T-helper 2 cell treated with Interferon-gamma antibody and Interleukin-4, amounts not matched to agents 5 μg/mL and 100 μg/mL, for 36 hours (primary cell): Measurements from ENCODE around the gene ADARB2.
"Not testable (repeated sequence)": the region's sequence is repeated elsewhere in the genome, so short reads cannot be mapped to it uniquely, and the experiment has no call there.

ENCODE experiments used
- DNase-seq: peaks from one replicate; pipeline ENCODE4 v3.0.0; 2021; ENCODE audit warnings: low spot score
- H3K27ac Mint-ChIP-seq: one replicate; pipeline ENCODE4 v1.8.0; 2021; ENCODE audit warnings: mild to moderate bottlenecking, mixed read lengths
- H3K27me3 Mint-ChIP-seq: one replicate; pipeline ENCODE4 v1.8.0; 2021; ENCODE audit warnings: low read depth, mixed read lengths
- H3K36me3 Mint-ChIP-seq: one replicate; pipeline ENCODE4 v1.8.0; 2021; ENCODE audit warnings: low read depth, mixed read lengths
- H3K4me1 Mint-ChIP-seq: one replicate; pipeline ENCODE4 v1.8.0; 2021; ENCODE audit warnings: low read depth, mixed read lengths
- H3K4me3 Mint-ChIP-seq: one replicate; pipeline ENCODE4 v1.8.0; 2022; ENCODE audit warnings: mild to moderate bottlenecking, moderate library complexity, mixed read lengths
- H3K9me3 Mint-ChIP-seq: one replicate; pipeline ENCODE4 v1.8.0; 2021; ENCODE audit warnings: mixed read lengths

The ADARB2 gene

DNA sequence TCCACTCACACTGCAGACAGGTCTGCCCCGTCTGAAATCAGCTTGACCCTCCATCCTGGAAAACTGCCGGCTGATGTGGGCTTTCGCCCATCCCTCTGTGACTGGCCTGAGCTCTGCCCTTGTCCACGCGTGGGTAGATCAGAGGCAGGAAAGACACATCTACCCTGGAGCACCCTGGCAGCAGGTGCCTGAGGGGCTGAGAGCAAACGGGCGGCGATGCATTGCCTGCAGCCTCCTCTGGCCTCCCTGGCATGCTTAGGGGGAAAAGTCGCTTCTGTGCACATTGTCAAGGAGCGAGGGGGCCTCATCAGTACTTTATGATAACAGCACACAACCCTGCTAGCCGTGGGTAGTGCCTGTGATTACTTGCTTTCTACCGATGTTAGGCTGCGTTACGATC lies 109.4 kb downstream of the ADARB2 start:
- no peaks in the 10 kb centered on the region for H3K36me3 Mint-ChIP-seq
- no peaks in the 10 kb centered on the region for H3K4me1 Mint-ChIP-seq
- no peak for DNase-seq

DNA sequence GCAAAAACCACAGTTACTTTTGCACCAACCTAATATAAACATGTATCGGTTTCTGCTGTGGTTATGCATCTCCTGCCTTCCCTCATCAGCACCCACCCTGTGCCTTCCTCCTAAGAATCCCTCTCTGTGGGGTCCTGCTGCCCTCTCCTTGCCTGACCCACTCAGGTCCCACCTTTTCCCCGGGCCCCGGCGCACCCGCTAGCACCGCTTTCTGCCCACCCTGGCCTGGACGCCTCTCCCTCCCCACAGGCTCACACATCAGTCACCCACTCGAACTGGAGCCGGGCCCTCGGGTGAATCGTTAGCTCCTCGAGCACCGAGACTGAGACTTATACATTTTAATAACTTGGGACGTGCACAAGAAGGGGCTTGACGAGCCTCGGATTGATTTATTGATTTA lies 110.5 kb downstream of the ADARB2 start:
- no peaks in the 10 kb centered on the region for H3K4me1 Mint-ChIP-seq
- H3K9me3 Mint-ChIP-seq: no peaks in the 10 kb centered on the region
- no peak overlapping the region for H3K4me3 Mint-ChIP-seq
- no peaks in the 10 kb centered on the region for H3K36me3 Mint-ChIP-seq
- no peaks in the 10 kb centered on the region for H3K27me3 Mint-ChIP-seq
- no peak overlapping the region for H3K27ac Mint-ChIP-seq
- DNase-seq: no peak

More for the DNA sequence above, 109.4 kb downstream of the ADARB2 start:
- H3K27ac Mint-ChIP-seq: no peak overlapping the region
- no peaks in the 10 kb centered on the region for H3K27me3 Mint-ChIP-seq
- no peak overlapping the region for H3K4me3 Mint-ChIP-seq
- no peaks in the 10 kb centered on the region for H3K9me3 Mint-ChIP-seq

DNA sequence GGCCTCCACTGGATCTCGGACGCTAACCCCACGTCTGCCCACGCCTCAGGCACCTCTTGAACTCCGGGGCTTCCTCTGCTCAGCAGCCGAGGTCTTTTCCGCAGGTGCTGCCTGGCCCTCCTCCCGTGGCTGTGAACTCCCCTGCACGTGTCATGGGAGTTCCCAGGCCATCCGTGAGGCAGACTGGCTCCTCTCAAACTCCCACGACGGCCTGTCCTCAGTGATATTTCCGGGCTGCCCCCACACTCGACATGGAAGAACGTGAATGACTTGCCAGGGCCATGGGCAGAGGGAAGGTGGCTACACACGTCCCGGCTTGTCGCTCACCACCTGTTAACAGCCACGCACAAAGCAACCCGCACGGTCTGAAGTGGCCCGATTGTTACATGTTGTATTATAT lies 110.9 kb downstream of the ADARB2 start:
- Mint-ChIP-seq H3K4me1 (no peaks in the 10 kb centered on the region), H3K9me3 (no peaks in the 10 kb centered on the region), H3K4me3 (no peak overlapping the region)

DNA sequence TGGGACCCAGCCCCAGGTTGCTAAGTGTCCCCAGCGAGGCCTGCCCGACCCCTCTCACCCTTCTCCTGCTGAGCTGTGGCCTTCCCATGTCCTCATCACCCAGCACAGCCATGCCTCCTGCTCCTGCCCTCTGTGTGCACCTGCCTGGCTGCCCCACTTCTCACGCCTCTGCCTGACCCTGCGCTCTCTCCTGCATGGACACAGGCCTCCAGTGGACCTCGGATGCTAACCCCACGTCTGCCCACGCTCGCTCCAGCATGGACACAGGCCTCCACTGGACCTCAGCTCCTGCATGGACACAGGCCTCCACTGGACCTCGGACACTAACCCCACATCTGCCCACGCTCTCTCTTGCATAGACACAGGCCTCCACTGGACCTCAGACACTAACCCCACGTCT lies 111.6 kb downstream of the ADARB2 start:
- H3K27me3 Mint-ChIP-seq: no peaks in the 10 kb centered on the region
- DNase-seq: no peak
- H3K36me3 Mint-ChIP-seq: no peaks in the 10 kb centered on the region
- H3K27ac Mint-ChIP-seq: no peak overlapping the region
- H3K4me1 Mint-ChIP-seq: no peaks in the 10 kb centered on the region
- no peaks in the 10 kb centered on the region for H3K9me3 Mint-ChIP-seq
- H3K4me3 Mint-ChIP-seq: no peak overlapping the region

More for the DNA sequence above, 110.9 kb downstream of the ADARB2 start:
- DNase-seq: no peak
- no peak overlapping the region for H3K27ac Mint-ChIP-seq
- no peaks in the 10 kb centered on the region for H3K27me3 Mint-ChIP-seq
- no peaks in the 10 kb centered on the region for H3K36me3 Mint-ChIP-seq

DNA sequence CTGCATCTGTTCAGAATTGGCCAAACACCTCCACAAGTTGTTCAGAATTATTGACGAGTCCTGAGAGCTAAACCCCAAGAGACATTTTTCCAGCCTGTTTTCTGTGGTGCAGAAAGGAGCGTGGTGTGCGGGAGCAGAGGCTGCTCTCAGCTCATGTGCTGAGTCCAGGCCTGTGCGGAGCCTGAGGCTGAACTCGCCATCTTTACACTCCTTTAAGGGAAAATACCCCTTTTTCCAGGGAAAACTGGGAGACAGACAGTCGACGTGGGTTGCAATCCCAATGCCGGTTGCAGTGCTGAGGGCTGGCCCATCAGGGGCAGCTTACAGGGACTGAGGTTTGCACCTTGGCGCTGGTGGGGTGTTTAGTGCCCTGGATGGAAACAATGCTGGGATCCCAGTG lies 112.2 kb downstream of the ADARB2 start:
- Mint-ChIP-seq H3K4me3 (no peak overlapping the region), H3K4me1 (no peaks in the 10 kb centered on the region), H3K9me3 (no peaks in the 10 kb centered on the region), H3K27ac (no peak overlapping the region), H3K27me3 (no peaks in the 10 kb centered on the region), H3K36me3 (no peaks in the 10 kb centered on the region)
- no peak for DNase-seq

DNA sequence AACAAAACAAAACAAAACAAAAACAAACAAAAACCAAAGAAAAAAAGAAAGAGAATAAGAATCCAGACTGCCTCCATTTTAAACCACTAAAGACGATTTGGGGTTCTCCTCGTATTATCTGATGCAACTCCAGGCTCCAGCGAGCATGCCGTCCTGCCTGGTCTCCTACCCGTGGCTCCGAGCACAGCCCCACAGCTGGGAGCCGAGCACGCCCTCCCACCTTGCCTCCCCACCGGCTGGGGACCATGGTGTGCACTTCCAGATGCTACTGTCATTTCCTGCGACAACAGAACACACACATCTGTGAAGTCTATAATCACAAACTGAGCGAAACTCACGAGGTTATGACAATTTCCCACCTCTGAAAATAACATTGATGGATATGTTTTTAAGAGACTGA lies 113.1 kb downstream of the ADARB2 start:
- no peak for DNase-seq
- H3K9me3 Mint-ChIP-seq: no peaks in the 10 kb centered on the region
- H3K4me1 Mint-ChIP-seq: no peaks in the 10 kb centered on the region
- no peaks in the 10 kb centered on the region for H3K27me3 Mint-ChIP-seq
- H3K27ac Mint-ChIP-seq: no peak overlapping the region
- no peaks in the 10 kb centered on the region for H3K36me3 Mint-ChIP-seq
- no peak overlapping the region for H3K4me3 Mint-ChIP-seq

DNA sequence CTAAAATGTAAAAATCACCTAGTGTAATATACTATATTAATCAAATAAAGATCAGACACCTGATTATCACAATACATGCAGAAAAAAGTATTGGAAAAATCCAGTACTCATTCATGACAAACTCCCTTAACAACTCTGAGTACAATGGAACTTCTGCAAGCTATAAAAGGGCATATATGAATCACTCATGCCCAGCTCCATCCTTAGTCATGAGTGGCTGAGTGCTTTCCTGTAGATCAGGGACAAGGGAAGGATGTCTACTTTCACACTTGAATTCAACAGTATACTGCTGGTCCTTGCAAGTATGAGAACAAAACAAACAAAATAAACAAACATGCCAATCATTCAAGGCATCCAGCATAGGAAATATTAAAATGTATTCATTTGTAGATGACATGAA lies 116.5 kb downstream of the ADARB2 start:
- H3K27me3 Mint-ChIP-seq: no peaks in the 10 kb centered on the region
- no peak for DNase-seq
- H3K9me3 Mint-ChIP-seq: no peaks in the 10 kb centered on the region
- no peaks in the 10 kb centered on the region for H3K36me3 Mint-ChIP-seq
- no peaks in the 10 kb centered on the region for H3K4me1 Mint-ChIP-seq
- H3K4me3 Mint-ChIP-seq: no peak overlapping the region
- no peak overlapping the region for H3K27ac Mint-ChIP-seq

DNA sequence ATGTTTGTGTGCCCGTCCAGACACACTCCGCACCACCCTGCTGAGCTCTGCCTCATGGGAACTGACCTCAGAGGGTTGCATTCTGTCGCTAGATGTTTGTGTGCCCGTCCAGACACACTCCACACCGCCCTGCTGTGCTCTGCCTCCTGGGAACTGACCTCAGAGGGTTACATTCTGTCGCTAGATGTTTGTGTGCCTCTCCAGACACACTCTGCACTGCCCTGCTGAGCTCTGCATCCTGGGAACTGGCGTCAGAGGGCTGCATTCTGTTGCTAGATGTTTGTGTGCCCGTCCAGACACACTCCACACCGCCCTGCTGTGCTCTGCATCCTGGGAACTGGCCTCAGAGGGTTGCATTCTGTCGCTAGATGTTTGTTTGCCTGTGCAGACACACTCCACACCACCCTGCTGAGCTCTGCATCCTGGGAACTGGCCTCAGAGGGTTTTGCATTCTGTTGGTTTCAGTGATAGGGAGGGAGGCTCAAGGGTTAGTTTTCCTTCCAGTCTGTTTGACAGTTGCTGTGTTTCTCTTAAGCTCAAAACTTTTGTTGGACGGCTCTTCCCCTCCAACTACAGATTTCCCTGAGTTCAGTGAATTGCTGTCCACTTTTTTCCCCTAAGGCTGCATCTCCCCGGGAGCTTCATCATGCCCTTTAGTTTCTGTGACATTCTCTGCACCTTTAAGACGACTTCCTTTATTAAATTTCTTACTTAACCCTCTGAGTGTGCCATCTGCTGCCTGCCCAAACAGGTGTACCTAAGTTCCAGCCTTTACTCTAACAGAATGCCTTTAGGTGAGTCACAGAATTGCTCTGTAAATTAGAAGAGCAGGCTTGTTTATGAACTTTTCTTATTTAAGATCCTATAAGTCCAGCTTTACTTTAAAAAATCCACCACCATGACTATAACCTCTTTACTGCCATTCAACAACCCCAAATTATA lies 119.7 kb downstream of the ADARB2 start:
- H3K27me3 Mint-ChIP-seq, H3K9me3 Mint-ChIP-seq, DNase-seq, H3K36me3 Mint-ChIP-seq, H3K4me1 Mint-ChIP-seq, H3K4me3 Mint-ChIP-seq, H3K27ac Mint-ChIP-seq: not testable (repeated sequence)

DNA sequence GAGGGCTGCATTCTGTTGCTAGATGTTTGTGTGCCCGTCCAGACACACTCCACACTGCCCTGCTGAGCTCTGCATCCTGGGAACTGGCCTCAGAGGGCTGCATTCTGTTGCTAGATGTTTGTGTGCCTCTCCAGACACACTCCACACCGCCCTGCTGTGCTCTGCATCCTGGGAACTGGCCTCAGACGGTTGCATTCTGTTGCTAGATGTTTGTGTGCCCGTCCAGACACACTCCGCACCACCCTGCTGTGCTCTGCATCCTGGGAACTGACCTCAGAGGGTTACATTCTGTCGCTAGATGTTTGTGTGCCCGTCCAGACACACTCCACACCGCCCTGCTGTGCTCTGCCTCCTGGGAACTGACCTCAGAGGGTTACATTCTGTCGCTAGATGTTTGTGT lies 120.6 kb downstream of the ADARB2 start:
- not testable (repeated sequence) for H3K4me3 Mint-ChIP-seq, H3K9me3 Mint-ChIP-seq, DNase-seq, H3K27ac Mint-ChIP-seq, H3K27me3 Mint-ChIP-seq, H3K4me1 Mint-ChIP-seq, H3K36me3 Mint-ChIP-seq

DNA sequence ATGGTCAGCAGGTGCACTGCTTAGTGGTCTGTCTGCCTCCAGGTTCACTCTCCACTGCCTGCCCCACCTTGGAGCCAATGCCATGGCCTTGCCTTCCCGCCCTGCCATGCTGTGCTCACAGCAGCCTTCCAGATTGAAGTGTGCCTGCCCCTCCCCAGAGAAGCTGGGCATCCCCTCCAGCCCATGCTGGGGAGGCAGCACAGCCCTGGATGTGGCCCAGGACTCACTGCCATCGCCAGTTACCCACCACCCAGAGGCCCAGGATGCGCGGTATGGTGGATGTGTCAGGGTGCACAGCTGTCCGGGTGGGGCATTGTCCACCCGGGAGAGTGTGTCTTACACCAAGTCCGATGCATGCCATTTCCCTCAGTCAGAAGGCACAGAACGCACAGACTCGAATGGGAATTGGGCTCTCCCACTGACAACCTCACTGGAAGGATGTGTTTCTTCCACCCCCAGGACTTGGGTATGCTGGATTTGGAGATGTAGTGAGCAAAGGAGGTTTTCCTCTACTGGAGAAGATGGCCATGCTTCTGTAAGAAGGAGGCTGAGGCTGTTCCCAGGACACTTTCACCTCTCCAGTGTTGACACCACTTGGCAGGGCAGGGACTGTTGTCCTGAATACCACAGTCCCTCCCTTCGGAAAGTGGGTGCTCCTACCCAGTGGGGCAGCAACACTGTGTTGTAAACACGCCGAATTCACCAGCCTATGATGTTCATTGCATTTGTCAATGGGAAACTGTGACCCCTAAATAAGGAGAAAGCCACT lies 122.0 kb downstream of the ADARB2 start:
- H3K4me3 Mint-ChIP-seq: no peak overlapping the region
- no peak overlapping the region for H3K27ac Mint-ChIP-seq
- H3K36me3 Mint-ChIP-seq: no peaks in the 10 kb centered on the region
- peaks cover 2% of the 10 kb centered on the region for H3K4me1 Mint-ChIP-seq
- peaks cover 2% of the 10 kb centered on the region for H3K27me3 Mint-ChIP-seq
- H3K9me3 Mint-ChIP-seq: no peaks in the 10 kb centered on the region
- no peak for DNase-seq

DNA sequence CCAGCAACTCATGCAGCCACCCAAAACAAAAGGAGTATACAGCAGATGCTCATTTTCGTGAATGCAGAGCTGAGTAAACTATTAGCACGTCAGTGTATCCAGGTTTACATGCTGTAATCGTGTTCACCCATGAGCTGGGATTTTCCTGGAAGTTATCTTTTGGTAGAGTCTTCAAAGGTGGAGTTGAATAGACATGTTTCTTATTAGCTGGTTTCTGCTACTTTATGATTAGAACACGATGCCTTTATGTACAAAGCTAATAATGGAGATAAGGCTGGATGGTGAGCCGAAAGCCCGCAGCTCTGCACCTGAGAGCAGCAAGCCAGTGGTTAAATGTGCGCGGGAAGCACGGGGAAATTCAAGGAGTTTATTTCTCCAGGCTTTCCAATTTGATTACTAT lies 123.8 kb downstream of the ADARB2 start:
- Mint-ChIP-seq H3K9me3 (no peaks in the 10 kb centered on the region), H3K27ac (no peak overlapping the region), H3K36me3 (no peaks in the 10 kb centered on the region), H3K4me1 (peaks cover 2% of the 10 kb centered on the region), H3K27me3 (peaks cover 16% of the 10 kb centered on the region), H3K4me3 (no peak overlapping the region)
- no peak for DNase-seq

DNA sequence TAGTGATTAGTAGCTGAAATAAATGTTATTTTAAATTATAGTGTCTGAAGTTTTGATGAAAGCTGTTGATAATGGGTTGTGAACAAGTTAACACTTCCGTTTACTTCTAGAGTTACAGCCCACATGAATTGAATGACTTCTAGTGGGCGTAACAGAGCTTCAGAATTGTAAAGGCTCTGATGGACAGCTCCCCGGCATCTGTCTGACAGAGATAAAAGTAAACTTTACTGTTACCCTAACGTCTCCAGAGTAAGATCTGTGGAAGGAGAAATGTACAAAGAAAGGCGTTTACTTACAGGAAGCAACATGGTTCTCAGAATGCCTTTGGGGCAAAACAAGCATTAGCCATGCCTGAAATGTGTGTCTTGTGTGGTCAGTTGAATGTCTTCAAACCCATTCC lies 124.4 kb downstream of the ADARB2 start:
- Mint-ChIP-seq H3K4me3 (no peak overlapping the region), H3K36me3 (no peaks in the 10 kb centered on the region), H3K27ac (no peak overlapping the region), H3K27me3 (peaks cover 22% of the 10 kb centered on the region), H3K9me3 (no peaks in the 10 kb centered on the region), H3K4me1 (peaks cover 2% of the 10 kb centered on the region)
- no peak for DNase-seq

DNA sequence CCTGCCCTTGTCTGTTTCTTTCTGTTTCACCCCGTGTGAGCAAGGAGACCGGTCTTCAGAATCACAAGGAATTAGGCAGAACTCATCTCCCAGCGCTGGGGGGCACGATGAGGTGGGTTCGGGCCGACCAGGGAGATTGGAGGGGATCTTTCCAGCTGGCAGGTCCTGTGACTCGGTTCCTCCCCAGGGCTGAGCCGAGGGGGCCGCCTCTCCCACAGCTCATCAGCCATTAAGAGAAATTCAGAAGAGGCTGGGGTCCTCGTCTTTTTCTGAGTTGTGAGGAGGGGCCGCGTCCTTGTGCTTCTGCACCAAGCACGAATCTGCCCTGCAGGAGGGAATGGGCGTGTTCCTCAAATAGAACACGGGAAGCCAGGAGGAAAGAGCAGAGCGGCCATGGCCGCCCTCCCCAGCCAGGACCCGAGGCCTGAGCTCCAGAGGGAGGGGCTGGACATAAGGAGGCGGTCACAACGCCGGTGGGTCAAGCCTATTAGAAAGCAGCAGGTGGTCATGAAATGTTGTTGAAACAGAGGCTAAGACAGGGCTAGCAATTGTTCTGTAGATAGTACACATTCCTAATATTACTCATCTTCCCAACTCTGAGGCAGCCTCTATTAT lies 125.3 kb downstream of the ADARB2 start:
- Mint-ChIP-seq H3K4me1 (peaks cover 2% of the 10 kb centered on the region), H3K4me3 (no peak overlapping the region), H3K27ac (no peak overlapping the region), H3K9me3 (no peaks in the 10 kb centered on the region), H3K36me3 (no peaks in the 10 kb centered on the region), H3K27me3 (peaks cover 25% of the 10 kb centered on the region)
- no peak for DNase-seq
